ENCODE results near the gene MEF2C.

The MEF2C gene

DNA sequence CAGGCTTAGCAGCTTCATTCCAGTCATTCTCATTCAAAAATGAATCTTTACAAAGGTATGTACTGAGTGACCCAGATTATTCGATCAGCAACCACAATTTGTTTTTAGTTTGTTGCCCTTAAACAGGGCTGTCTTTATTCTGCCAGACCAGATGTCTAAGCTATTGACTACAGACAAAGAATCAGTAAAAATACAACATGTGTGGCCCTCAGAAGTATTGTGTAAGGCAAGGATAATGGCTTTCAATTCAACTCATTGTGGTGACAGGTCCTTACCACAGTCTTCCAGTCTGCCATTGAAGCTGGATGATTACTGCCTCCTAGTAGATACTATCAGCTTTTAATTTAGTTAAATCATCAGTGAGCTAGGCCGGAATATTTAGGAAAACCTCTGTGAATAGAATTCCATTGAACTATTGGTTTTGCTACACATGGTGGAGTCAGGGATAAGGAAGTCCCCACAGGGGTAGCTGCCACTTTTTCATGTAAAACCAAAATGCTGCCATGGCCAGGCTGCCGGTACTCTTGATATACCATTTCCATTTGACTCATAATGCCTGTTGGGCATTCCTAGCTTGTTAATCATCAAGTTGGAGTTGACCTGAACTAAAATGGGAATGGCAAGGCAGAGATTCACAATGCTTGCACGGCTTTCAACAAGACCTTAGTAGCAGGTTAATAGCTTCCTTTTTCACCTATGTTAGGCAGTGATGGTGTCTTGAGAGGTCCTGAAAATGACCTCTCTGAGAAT lies 175.6 kb downstream of the MEF2C start:
- no peak for DNase-seq

DNA sequence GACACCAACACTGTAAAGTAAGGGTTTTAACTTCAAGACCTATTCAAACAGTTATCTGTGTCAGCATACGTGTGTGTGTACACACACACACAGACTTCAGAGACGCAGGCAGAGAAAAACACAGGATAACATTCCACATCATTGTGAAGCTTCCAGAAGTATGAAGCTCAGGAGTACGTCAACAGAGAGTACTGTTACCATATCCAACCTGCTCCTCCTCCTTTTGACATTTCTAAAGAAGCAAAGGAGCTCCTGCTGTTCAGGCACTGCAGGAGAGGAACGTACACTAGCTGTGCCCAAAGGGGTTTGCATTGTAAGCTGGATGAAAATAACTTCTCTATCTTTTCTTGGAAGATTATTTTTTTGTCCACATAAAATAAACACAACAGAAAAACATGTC lies 180.7 kb downstream of the MEF2C start:
- no peak for DNase-seq

DNA sequence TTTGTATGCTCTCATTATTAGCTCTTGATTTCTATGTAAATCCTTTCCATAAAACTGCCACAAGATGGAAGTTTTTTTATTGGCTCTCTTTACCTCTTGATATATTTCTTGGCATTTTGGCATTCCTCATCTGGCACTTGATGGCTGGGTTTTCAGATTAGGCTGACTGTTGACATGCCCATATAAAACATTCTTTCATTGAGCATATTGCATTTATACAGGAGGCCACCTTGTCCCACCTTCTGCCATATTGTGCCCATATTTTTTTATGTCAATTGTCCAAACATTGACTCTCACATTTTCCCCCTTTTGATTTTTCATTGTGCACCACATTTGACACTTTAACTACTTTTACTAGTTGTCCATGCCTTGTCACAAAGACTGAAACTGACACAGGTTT lies 182.9 kb downstream of the MEF2C start:
- no peak for DNase-seq

DNA sequence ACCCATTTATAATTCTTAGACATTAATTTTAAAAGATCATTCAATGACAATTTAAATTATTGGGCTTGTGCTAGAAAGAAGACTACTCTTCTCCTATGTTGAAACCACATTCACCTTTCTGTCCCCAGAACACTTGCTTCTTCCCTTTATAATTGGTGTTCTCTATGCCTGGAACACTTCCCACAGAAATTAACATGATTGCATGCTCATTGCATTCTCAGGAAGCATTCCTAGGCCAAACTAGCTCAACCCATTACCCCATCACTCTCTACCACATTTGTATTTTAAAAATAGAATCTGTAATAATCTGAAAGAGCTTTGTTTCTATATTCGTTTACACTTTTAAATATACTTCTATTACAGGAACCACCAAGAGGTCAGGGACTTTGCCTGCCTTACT lies 184.7 kb downstream of the MEF2C start:
- DNase-seq, result no peak

DNA sequence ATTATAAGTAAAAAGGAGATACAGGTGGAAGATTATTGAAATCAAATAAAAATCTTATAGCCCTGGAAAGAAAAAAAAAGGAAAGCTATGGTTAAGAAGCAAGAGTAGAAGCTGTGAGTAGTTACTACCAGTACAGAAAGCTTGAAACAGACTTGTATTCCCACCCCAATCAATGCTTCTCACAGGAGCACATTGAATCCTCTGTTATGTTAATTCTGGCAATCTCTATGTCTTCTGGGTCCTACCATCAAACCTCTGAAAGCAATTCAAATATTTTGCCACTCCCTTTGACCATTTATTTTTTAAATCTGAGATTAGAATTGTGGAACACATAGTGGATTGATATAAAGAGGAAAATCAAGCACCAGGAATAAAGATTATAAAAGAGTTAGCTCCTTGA lies 186.5 kb downstream of the MEF2C start:
- DNase-seq, result no peak

DNA sequence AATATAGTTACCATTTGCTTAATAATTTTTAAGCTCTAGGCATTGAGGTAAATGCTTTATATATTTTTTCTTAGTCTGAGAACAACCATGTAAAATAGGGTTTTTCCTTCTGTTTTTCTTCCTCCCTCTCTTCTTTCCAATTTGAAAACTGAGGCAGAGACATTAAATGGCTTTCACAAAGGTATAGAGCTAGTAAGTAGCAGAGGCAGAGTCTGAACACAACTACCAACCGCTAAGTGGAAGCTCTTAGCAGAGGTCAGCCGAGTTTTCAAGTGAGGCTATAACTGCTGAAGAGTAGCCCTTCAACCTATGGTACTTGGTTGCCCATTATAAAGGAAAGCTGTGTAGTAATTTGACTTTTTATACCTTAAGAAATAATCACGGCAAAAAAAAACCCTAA lies 187.1 kb downstream of the MEF2C start:
- no peak for DNase-seq

DNA sequence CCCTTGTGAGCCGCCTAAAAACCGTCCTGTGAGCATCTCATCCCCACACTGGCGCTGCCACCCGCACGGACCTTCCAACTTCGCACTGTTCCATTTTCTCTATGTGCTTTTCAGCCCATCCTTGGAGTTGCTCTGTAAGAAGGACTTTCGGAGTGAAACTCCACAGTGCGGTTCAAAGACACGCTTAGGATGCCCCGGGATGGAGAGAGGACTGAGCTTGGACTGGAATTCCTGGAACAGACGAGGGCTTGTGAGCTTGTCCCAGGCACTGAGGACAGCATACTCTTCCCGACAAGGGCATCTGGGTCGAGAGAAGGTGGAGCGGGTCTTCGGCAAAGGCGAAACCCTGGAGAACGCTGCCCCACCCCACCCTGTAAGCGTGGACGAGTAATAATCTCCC lies 187.8 kb downstream of the MEF2C start:
- DNase-seq, result no peak

DNA sequence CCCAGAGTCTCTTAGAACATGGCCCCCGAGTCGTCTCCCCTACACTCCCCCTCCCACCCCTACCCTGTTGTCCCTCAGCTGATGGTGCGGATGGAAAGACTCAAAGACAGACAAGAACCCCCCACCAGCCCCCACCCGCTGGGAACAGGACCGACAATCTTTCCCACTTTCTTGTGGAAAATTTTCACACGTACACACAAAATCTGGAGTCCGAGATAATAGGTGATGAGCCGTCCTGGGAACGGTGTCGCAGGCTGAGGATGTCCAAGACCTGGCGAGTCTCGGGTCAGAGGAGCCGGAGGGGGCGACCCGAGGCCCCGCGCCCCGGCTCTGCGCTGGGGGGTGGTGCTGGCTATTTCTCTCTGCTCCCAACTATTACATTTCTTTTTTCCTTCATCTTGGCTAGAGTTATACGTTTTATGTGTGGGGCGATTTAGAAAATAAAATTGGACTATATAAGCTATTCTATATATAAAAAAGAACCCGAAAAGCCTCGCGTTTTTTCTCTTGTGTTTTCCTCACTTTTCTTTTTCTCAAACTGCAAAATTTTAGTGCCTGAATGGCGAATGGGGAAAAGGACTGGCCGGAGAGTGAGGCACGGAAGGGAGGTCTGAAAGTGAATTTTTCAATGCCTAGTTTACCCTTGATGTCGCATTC lies 188.8 kb downstream of the MEF2C start:
- no peak for DNase-seq

DNA sequence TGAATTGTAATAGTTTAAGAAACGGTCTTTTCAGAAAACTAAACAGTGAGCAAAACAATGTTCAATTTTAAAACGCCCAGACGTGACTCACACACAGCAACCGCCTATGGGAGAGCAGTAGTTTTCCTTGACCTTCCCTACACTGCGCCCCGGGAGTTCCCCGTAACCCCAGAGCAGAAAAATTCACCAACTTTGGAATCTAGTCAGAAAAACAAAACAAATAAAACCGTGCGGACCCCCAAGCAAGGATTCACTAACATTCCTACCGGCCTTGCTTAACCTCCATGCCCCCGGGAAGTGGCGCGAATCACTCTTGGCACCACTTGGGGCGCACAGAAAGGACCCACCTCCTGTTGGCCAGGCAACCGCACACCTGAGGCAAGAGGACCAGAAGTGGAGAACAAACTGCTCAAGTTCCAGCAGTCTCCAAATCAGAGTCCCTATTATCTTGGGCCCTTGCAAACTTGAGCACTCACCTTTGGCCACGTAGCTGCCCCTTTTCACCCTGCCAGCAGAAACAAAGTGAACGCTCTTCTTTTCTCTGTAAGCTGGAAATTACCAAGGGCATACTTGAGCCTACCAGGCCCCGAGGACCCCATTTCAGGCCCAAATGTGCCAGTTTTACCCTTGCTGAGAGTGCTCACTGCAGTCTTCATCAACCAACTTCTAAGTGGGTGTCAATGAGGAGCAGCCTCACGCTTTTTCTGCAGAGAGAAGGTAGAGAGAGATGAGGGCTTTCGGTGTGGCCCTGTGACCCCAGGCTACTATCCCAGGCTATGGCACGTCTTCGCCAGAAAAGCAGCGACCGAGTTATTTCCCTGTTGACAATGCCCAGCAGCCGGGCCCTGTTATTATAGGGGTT lies 189.7 kb downstream of the MEF2C start:
- DNase-seq, result no peak

DNA sequence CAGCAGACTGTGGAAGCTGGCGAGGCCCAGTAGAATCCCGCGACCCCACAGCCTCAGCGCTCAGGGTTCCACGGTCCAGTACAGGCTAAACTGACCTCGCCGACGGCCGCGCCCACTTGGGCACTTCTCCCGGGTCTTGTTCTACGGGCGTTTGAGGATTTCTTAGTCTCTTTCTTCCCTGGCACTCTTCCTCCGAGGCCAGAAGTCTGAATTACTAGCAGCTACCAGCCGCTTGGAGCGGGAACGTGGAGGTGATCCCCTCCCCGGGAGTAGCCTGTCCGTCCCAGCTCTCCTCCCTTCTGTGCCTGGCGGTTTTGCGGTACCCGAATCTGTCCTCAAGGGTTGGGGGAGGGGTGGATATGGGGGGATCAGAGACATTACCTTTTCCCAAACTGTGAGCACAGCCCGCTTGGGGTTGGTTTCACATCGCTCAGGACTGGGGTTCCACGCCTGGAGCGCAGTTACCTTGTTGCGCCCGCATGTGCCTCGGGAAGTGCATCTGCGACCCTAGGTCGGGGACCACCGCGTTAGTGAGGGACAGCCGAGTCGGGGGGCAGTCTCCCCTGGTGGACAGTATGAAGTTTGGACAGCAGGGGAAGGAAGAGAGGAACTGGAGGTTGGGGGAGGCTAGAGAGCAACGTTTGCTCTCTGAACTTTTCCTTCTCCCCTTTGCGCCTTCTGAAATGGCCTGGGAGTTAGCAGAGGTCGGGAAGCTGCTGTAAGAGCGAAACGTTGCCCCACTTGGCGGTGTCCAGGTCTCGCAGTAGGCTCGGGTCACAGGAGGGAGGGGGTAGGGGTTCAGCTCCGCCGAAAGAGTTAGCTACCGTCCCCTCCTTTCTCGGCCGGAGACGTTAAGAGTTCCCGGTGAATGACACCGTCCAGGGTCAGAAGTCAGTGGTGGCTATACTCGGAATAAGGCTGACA lies 190.8 kb downstream of the MEF2C start:
- no peak for DNase-seq

DNA sequence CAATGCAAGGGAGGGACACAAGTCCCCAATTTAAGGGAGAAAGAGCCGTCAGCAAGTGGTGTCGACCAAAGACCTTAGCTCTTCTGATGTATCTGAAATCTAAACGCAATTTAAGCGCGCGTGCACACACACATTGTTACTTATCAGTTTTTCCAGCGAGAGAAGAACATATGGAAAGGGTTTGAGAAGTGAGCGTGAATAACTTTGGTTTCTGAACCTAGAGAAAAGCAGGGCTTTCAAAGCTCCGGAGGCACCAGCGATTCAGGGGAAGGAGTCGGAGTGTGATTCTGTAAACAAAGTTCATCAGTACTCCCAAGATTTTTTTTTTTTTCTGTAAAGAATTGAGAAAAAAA lies 191.8 kb downstream of the MEF2C start:
- DNase-seq, result no peak

DNA sequence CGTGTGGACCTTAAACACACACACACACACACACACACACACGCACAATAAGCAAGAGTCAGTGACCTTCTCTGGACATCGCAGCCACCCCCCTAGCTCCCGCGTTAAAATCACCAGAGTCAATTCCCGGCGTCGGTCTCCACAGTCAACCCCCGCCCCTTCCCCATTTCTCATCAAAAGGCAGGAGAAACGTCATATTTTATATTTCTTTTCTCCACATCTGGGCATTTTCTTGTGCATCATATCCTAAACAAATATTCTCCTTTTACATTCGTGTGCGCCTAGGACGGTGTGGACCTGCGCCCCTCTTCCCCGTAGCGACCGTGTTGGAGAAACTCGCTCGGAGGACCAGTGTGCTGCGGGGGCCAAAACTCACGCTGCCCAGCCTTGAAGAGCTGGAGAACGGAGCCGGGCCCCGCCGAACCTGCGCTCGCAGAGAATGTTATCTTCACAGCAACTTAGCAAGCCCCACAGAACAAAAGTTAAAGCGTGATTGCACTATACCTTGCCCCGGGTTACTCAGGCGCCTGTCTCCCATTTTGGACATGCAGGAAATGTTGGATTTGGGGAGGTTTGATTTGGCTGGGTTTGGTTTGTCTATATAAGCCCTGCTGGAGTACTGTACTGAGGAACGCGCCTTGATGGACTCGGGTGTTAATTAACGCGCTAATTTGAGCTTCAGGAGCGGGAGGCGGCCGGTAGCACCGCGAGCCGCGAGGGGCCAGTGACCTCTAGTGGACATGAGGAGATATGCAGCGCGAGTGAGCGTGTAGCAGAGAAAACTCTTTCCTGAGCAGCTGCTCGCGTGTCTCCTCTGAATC lies 192.4 kb downstream of the MEF2C start:
- DNase-seq, result peak; percentile 45

DNA sequence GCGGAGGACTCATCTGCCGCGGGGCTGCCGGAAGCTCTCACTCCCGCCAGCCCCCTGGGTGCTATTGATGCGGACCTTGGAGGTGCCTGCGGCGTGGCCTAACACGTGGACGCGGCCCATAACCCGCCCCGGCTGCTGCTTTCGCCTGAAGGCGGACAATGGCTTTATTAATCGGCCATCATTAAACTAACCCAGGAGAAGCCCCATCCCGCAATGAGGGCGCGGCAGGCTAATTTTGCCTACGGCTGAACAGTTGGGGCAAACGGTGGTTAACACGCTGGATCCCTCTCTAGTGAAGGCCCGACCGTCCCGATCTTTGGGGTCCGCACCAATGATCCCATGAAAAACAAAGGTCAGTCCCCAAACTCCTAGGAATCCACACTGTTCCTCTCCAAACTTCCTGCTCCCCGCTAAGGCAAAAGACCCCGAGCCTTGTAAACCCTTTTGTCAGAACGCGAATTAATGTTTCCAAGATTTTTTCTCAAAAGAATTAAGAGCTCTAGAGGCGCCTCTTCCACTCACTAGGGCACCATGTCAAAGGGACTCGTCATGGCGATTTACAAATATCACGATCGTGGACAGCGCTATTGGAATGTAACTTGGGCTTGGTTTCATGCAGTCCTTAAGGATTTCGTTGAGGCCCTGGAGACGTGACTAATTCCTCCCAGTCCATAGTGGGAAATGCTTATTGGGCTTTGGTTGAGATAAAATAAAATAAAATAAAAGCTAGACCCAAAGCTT lies 193.1 kb downstream of the MEF2C start:
- DNase-seq, result no peak

DNA sequence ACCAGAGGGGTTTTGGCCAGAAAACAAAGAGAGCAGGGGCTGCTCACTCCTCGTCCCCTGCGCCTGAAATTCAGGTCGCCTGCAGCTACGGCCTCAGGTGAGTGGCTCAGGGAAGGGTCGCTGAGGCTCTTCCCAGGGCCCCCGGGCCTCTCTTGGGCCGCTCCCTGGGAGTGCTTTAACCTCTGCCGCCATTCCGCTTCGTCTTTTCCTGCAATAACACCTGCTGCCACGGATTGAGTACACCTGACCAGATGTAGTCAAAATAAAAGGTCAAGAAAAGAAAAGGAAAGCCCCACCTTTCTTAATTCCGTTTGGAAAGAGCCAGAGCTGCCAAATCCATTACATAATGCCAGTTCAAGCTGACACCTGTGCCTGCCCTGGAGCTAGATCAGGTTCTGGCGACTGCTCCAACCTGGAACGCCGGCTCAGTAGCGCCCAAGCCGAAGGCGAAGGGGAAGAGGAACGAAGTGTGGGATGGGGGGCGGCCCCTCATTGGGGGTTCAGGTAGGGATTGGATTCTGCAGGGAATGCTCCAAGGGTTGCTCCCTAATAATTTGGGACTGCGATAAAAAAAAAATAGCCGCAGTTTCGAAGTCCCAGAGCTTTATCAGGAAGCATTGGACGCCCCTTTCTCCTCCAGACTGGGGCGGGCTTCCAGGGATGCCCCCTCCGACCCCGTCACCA lies 193.9 kb downstream of the MEF2C start:
- no peak for DNase-seq

DNA sequence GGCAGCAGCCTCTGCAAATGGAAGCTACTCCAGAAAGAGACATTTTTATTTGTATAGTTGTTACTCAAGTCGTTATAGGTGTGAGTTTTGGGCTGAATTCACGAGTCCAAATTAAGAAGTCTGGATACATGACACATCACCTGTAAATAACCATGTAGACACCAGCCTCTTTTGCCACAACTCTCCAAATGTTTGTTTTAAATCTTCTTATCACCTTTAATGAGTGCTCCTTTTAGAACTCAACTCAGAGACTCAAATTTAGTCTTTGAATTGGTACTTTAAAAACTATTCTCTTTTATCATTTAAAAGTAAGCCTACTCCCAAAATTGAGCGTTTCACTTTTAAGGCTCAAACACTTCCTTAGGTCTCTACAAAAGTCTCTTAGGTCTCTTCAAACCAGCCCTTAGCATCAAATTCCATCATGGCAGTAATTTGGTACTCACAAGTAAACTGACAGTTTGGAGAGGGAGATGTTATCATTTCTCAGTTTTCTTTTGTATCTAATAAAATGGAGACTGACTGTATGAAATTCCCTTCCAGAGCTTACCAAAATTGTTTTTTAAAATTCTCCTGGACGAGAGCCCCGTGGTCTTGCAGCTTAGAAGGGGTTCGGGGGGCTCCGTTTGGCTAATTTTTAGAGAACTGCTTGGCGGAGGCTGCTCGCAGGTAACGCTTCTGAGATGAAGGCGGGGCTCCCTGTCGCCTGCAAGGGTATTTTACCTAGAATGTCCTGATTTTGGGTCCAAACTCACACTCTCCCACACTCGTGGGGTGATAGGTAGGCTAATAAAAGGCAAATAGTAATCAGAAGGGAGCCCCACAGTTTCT lies 194.6 kb downstream of the MEF2C start:
- no peak for DNase-seq

DNA sequence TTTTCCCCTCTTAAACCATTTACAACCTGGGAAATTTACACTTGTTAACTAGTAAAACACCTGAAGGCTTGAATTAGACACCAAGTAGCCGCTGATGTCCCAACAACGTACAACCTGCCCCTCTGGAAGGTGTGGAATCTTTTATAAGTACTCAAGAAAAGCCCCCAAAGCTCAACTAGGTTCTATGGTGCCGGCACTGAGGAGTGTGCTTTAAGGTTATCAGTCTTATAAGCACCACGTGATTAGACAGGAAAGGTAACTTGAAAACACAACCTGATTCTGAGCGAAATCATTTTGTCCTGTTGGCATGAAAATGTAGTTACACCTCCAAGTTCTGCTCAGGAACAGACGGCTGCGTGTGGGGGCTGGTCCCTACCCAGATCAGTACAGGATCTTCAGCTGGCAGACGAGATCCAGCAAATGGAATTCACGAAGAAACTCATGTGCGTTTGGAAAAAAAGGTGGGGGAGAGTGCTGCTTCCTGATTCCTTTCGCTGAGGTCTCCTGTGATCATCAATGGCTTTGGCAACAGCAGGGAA lies 195.5 kb downstream of the MEF2C start:
- no peak for DNase-seq

DNA sequence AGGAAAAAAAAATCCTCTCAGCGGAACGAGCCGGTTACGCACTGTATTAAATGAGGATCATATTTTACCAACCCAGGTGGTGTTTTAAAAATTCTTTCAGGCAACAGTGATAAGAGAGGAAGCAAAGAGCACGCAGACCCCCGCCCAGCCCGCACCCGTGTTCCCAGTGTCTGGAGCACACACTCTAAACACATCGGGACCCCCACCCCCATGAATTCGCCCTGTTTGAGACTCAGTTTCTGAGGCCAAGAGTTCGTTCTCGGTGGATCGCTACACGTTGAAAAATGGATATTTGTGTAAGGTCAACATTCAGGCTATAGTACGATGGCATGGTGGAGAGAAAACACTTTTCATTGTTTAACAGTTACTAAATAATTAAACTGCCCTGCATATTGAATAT lies 196.3 kb downstream of the MEF2C start:
- no peak for DNase-seq

DNA sequence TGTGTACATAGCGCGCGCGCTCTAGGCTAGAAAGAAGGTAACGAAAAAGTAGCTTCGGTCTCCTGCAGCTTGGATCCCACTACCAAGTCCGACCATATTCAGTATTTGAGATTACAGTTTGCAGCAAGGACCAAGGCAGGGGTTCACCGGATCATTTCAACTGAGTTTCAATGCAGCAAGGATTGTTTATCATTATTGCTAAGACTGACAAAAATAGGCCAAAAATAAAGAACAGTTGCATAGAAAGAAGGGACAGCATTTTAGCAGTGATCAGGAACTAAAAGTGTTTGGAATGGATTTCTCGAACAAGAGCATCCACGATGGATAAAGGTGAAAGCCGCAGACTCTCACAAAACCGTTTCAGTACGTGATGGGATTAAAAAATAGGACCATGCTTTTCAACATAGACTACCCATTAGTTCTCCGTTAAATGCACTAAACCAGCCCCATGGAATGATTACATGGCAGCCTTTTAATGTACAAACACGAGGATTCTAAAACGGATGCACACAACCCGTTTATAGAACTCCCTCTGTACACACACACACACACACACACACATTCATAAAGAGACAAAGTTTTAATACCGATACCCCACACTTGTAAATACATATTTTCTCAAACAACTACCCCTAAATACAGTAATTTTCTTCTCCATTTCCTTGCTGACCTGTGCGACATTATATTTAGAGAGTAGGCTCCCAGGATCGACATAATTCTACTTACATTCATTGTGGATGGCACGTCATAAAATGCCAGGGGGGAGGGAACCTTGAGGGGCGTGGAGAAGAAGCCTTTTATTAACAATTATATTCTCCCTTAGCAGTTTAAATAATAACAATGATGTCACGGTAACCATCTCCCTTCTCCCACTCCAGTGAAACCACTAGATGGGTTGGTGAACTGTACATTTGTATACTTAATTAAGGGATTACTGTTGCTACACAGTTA lies 197.1 kb downstream of the MEF2C start:
- no peak for DNase-seq
